GM12878 (cell line): Measurements from ENCODE around the gene TBX15.

Experiments used
- BRCA1 ChIP-seq: IDR thresholded peaks from 2 replicates; pipeline ENCODE4 v1.6.1; 2011; ENCODE audit warnings: low read depth, low read length, improper control_type of control experiment
- EZH2 ChIP-seq: IDR thresholded peaks from 2 replicates; pipeline ENCODE4 v1.6.1; 2012; ENCODE audit warnings: low read depth, mild to moderate bottlenecking, control low read depth, inconsistent platforms, low read length, borderline replicate concordance; ENCODE audit not compliant: control insufficient read depth
- MEF2A ChIP-seq: IDR thresholded peaks from 2 replicates; pipeline ENCODE4 v1.6.1; 2011; ENCODE audit warnings: low read depth, mild to moderate bottlenecking, low read length, moderate library complexity; ENCODE audit not compliant: insufficient read depth
- MYB ChIP-seq: fragments of 150-350 bp; IDR thresholded peaks from 2 replicates; pipeline ENCODE4 v1.6.1; 2014; ENCODE audit warnings: mild to moderate bottlenecking, low read depth, low read length, borderline replicate concordance
- POLR2AphosphoS5 ChIP-seq: IDR thresholded peaks from 2 replicates; pipeline ENCODE4 v1.6.1; 2011; ENCODE audit warnings: mild to moderate bottlenecking, low read length, inconsistent platforms
- SIN3A ChIP-seq: IDR thresholded peaks from 2 replicates; pipeline ENCODE4 v1.6.1; 2012; ENCODE audit warnings: low read depth, low read length, improper control_type of control experiment
- SMC3 ChIP-seq: IDR thresholded peaks from 2 replicates; pipeline ENCODE4 v1.6.1; 2011; ENCODE audit warnings: low read length, improper control_type of control experiment, borderline replicate concordance
- STAT3 ChIP-seq: IDR thresholded peaks from 2 replicates; pipeline ENCODE4 v1.6.1; 2011; ENCODE audit warnings: low read depth, low read length, improper control_type of control experiment
- YY1 ChIP-seq: IDR thresholded peaks from 2 replicates; pipeline ENCODE4 v1.6.1; 2011; ENCODE audit warnings: low read depth, mild to moderate bottlenecking, low read length
- ZSCAN29 ChIP-seq: fragments of 450-650 bp; IDR thresholded peaks from 2 replicates; pipeline ENCODE4 v1.6.1; 2017; ENCODE audit warnings: mild to moderate bottlenecking, moderate library complexity
- TF ChIP-seq, protein P1 (sequence below), 3 experiments: IDR thresholded peaks in 2 of 3; conservative IDR thresholded peaks in 1 of 3; 2 replicates each; pipeline ENCODE4 v1.5.1; 2011; ENCODE audit warnings: low read depth in 3 of 3, low read length in 3 of 3, mild to moderate bottlenecking in 3 of 3, control low read depth in 2 of 3, moderate library complexity in 2 of 3, inconsistent platforms in 1 of 3, mixed read lengths in 1 of 3; ENCODE audit not compliant: control insufficient read depth in 2 of 3, insufficient read depth in 1 of 3; ENCODE audit errors: extremely low read depth in 1 of 3
- TF ChIP-seq, protein P2 (sequence below): IDR thresholded peaks from 2 replicates; pipeline ENCODE4 v1.6.1; 2012; ENCODE audit warnings: mild to moderate bottlenecking, low read depth, low read length
- TF ChIP-seq, protein P3 (sequence below): fragments of 450-650 bp; IDR thresholded peaks from 2 replicates; pipeline ENCODE4 v1.6.1; 2014; ENCODE audit warnings: mild to moderate bottlenecking
- TF ChIP-seq, protein P4 (sequence below): IDR thresholded peaks from 2 replicates; pipeline ENCODE4 v1.6.1; 2012; ENCODE audit warnings: low read length, inconsistent platforms

DNA sequence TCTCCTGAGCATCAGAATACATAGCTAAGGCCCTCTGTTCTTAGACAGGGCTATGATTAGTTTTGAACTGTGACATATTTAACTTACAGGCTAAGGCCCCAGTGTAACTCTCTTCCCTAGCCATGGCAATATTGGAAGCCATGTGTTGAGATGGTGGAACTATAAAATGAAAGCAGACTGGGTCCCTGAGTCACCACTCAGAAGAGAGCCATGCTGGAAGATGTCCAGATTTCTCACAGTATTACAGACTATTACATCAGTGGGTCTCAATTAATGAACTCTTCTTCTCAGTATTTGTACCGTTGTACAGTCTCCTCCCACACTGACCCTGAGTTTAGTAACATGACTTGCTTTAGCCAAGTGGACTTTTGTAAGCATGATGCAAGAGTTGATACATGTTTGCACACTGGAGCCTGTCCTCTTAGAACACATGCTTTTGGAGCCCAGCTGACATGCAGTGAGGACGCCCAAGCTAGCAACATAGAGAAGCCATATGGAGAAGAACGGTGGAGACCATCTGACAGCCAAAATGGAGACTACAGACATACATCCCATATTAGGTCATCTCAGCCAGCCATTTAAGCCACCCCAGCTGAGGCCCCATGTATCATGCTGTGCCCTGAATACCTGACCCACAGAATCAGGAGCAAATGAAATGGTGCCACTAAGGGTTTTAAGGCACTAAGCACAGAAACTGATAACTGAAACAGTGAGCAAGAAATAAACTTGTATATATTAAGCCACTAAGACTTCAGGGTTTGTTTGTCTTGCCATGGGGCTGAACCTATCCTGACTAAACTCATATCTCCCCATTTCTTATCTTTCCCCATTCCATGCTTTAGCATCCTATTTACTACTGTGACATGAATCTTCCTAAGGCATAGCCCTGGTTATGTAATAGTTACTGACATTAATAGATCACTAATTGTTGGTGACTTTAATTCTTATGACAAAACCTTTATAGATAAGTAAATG is 24.4 kb downstream of the TBX15 start:
- TF ChIP-seq, protein P1, sequence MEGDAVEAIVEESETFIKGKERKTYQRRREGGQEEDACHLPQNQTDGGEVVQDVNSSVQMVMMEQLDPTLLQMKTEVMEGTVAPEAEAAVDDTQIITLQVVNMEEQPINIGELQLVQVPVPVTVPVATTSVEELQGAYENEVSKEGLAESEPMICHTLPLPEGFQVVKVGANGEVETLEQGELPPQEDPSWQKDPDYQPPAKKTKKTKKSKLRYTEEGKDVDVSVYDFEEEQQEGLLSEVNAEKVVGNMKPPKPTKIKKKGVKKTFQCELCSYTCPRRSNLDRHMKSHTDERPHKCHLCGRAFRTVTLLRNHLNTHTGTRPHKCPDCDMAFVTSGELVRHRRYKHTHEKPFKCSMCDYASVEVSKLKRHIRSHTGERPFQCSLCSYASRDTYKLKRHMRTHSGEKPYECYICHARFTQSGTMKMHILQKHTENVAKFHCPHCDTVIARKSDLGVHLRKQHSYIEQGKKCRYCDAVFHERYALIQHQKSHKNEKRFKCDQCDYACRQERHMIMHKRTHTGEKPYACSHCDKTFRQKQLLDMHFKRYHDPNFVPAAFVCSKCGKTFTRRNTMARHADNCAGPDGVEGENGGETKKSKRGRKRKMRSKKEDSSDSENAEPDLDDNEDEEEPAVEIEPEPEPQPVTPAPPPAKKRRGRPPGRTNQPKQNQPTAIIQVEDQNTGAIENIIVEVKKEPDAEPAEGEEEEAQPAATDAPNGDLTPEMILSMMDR (IDR thresholded peaks at IDR 0.05 in 2 of 3, conservative IDR thresholded peaks at IDR 0.05 in 1 of 3; ENCODE audit: control insufficient read depth in 2 of 3, extremely low read depth in 1 of 3, insufficient read depth in 1 of 3, low read depth in 3 of 3, low read length in 3 of 3), result no peak
- TF ChIP-seq MYB, result no peak
- TF ChIP-seq, protein P2, sequence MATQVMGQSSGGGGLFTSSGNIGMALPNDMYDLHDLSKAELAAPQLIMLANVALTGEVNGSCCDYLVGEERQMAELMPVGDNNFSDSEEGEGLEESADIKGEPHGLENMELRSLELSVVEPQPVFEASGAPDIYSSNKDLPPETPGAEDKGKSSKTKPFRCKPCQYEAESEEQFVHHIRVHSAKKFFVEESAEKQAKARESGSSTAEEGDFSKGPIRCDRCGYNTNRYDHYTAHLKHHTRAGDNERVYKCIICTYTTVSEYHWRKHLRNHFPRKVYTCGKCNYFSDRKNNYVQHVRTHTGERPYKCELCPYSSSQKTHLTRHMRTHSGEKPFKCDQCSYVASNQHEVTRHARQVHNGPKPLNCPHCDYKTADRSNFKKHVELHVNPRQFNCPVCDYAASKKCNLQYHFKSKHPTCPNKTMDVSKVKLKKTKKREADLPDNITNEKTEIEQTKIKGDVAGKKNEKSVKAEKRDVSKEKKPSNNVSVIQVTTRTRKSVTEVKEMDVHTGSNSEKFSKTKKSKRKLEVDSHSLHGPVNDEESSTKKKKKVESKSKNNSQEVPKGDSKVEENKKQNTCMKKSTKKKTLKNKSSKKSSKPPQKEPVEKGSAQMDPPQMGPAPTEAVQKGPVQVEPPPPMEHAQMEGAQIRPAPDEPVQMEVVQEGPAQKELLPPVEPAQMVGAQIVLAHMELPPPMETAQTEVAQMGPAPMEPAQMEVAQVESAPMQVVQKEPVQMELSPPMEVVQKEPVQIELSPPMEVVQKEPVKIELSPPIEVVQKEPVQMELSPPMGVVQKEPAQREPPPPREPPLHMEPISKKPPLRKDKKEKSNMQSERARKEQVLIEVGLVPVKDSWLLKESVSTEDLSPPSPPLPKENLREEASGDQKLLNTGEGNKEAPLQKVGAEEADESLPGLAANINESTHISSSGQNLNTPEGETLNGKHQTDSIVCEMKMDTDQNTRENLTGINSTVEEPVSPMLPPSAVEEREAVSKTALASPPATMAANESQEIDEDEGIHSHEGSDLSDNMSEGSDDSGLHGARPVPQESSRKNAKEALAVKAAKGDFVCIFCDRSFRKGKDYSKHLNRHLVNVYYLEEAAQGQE, result no peak
- no peak for TF ChIP-seq ZSCAN29
- TF ChIP-seq MEF2A, result no peak
- TF ChIP-seq EZH2, result no peak
- TF ChIP-seq, protein P3, sequence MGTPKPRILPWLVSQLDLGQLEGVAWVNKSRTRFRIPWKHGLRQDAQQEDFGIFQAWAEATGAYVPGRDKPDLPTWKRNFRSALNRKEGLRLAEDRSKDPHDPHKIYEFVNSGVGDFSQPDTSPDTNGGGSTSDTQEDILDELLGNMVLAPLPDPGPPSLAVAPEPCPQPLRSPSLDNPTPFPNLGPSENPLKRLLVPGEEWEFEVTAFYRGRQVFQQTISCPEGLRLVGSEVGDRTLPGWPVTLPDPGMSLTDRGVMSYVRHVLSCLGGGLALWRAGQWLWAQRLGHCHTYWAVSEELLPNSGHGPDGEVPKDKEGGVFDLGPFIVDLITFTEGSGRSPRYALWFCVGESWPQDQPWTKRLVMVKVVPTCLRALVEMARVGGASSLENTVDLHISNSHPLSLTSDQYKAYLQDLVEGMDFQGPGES, result no peak
- TF ChIP-seq BRCA1, result no peak
- TF ChIP-seq SIN3A, result no peak
- no peak for TF ChIP-seq POLR2AphosphoS5
- TF ChIP-seq STAT3, result no peak
- TF ChIP-seq YY1, result no peak
- TF ChIP-seq, protein P4, sequence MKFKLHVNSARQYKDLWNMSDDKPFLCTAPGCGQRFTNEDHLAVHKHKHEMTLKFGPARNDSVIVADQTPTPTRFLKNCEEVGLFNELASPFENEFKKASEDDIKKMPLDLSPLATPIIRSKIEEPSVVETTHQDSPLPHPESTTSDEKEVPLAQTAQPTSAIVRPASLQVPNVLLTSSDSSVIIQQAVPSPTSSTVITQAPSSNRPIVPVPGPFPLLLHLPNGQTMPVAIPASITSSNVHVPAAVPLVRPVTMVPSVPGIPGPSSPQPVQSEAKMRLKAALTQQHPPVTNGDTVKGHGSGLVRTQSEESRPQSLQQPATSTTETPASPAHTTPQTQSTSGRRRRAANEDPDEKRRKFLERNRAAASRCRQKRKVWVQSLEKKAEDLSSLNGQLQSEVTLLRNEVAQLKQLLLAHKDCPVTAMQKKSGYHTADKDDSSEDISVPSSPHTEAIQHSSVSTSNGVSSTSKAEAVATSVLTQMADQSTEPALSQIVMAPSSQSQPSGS, result no peak
- no peak for TF ChIP-seq SMC3
